Cardiac fibroblast (primary cell): ENCODE results near the gene RHBDF1.
A peak's percentile ranks its signal among the peaks of the same experiment; 100 is the strongest.

Source experiments
- DNase-seq, 2 donors: peaks; one replicate each; pipeline versions ENCODE4 v3.0.0 to v3.0.0-alpha.2; 2010; ENCODE audit warnings: low read depth in 2 of 2
- H3K4me3 ChIP-seq, 2 donors: replicated peaks in 1 of 2; 1 replicate in 1 of 2; 2 replicates in 1 of 2; pipeline ENCODE4 v1.5.1; 2011; ENCODE audit warnings: low read depth in 2 of 2, low read length in 2 of 2, mild to moderate bottlenecking in 2 of 2, moderate library complexity in 1 of 2
- CTCF ChIP-seq: IDR thresholded peaks from one replicate; pipeline ENCODE4 v1.5.1; 2011; ENCODE audit warnings: low read depth, mild to moderate bottlenecking, low read length, inconsistent platforms

Gene RHBDF1

GRCh38 chr16:92431-93339 is 20.3 kb upstream of the RHBDF1 start:
- no peak for DNase-seq
- no peak for TF ChIP-seq CTCF
- H3K4me3 ChIP-seq, result no peak overlapping the region

GRCh38 chr16:91484-91883 is 19.1 kb upstream of the RHBDF1 start:
- no peak overlapping the region for H3K4me3 ChIP-seq
- peak in 1 of 2 donors; percentile 72 for DNase-seq
- no peak for TF ChIP-seq CTCF

GRCh38 chr16:89391-90302 is 17.2 kb upstream of the RHBDF1 start:
- DNase-seq, result no peak
- no peak overlapping the region for H3K4me3 ChIP-seq
- TF ChIP-seq CTCF, result no peak

- DNase-seq, result no peak
- no peak overlapping the region for H3K4me3 ChIP-seq
- TF ChIP-seq CTCF, result no peak
Measured at GRCh38 chr16:88613-89012, 16.2 kb upstream of the RHBDF1 start.

- no peak for DNase-seq
- no peak for TF ChIP-seq CTCF
- no peak overlapping the region for H3K4me3 ChIP-seq
Measured at GRCh38 chr16:86483-86952, 14.1 kb upstream of the RHBDF1 start.

GRCh38 chr16:85865-86264 is 13.4 kb upstream of the RHBDF1 start:
- no peak for TF ChIP-seq CTCF
- no peak overlapping the region for H3K4me3 ChIP-seq
- no peak for DNase-seq
